HG02981 (cell line): ENCODE data around the gene PRDM16.

Source experiments
- ATAC-seq: cut with Tn5 transposase; IDR thresholded peaks from one replicate; pipeline ENCODE4 v1.9.1; 2021; ENCODE audit warnings: mild to moderate bottlenecking, moderate library complexity; ENCODE audit not compliant: unreplicated experiment

The PRDM16 gene

DNA sequence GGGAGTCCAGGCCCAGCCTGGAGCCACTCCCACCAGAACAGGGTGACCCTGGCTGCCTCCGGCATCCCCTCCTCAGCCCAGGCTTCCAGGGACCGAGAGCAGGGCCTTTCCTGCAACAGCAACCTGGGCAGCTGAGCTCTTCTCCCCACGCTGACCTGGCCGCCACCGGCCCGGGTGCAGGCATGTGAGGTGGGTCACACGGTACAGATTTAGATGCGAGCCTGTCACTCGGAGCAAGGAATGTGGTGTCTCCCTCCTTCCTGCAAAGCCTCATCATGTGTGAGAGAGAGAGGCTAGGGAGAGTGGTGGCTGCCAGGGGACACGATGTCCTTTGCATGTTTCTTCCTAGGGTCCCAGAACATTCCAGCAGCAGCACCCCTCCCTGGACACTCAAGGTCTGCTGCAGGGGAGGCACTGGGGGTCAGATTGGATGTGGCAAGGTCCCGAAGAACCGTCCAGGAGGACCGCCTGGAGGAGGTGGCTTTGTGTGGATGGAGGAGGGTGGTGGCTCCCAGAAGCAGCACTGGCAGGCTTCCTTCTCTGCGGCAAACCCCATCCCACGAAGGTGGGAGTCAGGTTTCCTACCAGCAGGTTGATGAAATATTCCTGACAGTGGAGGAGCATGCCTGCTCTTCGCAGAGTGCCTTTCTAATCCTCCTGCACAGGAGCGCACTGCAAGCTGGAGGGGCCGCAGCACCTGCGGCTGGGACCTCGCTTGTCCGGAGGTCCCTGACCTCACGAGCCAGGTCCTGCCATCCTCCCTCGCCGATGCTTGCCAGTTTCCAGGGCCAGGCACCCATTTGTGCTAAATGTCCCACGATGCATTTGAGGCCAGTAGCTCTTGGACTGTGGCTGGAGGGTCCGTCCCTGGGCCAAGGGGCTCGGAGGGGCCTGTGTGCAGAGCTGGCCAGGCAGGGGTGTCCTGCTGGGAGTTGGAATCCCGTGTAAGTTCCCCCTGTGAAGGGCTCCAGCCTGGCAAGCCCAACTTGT, 68.4 kb downstream of the PRDM16 start:
- no peak for ATAC-seq

DNA sequence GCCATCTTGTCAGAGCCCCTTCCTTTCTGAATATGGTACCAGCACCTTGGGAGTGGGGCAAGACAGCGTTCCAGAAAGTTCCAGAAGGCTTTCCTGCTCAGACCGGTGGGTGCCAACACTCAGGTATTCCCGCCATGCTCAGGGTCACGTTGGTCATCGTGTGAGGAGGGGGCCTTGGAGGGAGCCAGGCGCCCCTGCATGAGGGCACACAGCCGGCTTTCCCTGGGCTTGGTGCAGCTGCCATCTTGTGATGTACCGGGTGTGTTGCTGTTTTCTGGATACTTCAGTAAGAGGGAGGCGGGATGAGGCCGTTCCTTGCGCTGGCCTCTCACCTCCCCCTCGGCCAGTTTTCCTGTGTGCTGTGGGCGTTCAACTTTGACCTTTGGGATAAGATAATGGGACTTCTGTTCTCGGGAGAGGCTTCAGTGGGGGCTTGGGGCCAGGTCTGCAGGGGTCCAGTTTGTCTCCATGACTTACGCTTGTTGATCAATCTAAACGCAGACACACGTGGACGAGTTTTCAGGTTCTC, 69.7 kb downstream of the PRDM16 start:
- no peak for ATAC-seq

DNA sequence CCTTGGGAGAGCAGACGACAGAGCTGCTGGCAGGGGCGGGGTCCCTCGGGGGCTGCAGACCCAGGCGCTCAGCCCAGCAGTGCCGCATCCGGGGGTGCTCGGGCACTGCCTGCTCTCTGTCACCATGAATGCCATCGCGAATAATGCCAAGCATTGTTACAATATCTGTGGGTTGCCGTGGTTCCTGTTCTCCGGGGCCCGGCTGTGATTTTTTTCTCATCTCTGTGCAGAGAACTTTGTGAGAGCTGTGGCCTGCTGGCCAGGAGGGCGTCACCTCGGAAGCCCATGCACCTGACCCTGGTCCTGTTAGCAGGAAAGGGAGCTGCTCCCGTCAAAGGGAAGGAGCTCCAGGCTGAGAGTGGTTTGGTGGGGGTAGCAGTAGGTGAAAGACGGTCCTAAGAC, 70.4 kb downstream of the PRDM16 start:
- no peak for ATAC-seq

DNA sequence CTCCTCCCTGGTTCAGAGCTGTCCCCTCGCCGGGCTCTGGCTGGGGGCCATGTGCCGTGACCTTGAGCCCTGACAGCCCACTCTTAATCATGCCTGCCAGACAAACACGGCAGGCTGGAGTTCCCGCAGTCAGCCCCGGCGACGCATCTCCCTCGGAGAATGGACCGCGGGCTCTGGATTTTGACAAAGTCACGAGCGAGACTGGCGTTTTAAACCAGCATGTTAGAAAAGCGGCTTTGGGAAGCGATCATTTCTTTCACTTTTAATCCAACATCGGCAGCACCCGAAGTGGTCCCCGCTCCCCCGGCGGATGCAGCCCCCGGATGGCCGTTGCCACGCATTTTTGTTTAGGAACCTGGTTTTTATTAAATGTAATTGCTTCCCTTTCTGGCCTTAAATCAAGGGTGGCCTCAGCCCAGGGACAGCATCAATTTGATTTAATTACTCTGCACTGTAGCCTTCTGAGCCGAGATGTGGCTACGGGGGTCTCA, 70.9 kb downstream of the PRDM16 start:
- ATAC-seq: no peak

DNA sequence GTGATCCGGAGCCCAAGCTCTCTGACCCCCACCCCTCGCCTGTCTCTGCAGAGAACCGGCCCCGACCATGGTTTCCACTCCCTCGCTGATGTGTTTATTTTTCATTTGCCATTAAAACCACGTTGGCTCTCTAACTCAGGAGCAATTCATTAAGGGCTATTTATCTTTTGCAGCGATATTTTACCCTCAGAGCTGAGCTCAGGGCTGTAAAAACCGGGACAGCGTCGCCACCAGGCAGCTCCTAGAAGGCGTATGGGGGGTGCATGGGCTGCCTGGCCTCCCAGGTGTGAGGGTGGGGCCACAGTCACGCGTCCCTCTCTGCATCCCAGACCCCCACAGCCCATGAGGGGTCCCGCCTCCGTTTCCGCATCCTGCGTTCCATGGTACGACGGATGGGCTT, 71.4 kb downstream of the PRDM16 start:
- no peak for ATAC-seq

DNA sequence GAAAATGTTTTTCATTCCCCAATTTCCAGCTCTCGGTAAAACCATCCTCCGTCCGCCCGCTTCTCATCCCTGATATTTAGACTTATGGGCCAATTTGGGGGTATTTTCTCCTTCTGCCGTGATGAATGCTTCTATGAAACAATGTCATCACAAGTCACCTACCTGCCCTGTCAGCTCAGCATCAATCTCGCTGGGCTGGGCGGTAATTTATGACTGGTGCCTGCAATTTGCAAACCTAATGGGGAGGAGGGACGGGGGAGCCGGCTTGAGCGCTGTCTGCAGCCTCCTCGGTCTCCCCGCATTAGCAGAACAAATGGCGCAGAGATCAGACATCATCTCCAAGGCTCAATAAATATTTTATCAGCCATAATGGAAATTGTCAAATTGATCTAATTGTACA, 72.1 kb downstream of the PRDM16 start:
- no peak for ATAC-seq

DNA sequence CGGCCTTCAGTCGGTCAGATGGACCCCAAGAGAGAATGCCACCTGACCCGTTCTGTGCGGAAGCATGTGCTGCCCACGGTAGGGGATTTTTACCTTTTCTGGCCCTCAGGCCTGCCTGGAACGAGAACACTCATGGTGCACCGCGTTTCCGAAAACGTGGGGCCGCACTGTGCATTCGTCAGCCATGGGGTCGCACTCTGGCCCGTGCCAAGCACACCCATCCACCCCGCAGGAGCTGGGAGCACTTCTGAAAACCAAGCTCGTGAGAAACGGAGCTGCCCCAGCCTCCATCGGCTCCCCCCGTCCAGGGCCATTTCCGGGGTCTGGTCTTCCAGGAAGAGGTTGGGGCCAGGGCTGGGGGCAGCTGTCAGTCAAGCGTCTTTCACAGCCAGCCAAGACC, 72.8 kb downstream of the PRDM16 start:
- ATAC-seq: no peak

DNA sequence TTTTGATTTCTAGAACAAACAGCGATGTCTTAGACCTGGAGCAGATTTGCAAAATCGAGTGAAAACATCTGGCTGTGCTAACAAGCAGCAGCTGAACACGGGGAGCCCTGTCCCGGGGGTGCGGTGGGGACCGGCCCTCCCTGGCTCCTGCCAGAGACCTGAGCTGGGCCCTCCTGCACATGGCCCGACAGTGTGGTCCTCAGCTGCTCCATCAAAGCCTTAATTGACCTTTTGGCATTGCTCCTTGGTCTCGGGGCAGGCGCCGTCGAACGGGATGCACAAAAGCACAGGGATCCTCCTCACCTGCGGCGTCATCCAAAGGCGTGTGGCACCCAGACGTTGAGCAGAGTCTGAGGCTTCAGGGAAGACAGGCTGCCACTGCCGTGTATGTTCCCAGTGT, 73.2 kb downstream of the PRDM16 start:
- no peak for ATAC-seq

DNA sequence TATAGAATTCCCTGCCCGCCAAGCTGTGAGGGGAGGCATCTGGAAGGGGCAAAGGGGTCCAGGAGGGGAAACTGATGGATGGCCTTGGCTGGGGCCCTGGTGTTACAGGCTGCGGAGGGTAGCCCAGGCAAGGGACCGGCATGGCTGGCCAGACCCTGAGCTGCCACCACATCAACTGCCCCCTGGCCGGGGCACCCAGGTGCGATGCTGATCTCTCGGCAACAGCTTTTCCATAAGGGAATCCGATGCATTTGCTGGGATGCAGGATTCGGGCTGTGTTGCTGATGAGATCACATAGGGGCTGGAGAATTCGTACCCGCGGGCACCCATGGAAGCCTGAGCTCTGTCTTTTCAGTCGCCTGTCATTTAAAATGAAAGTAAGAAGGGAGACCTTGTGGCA, 73.7 kb downstream of the PRDM16 start:
- ATAC-seq: no peak

DNA sequence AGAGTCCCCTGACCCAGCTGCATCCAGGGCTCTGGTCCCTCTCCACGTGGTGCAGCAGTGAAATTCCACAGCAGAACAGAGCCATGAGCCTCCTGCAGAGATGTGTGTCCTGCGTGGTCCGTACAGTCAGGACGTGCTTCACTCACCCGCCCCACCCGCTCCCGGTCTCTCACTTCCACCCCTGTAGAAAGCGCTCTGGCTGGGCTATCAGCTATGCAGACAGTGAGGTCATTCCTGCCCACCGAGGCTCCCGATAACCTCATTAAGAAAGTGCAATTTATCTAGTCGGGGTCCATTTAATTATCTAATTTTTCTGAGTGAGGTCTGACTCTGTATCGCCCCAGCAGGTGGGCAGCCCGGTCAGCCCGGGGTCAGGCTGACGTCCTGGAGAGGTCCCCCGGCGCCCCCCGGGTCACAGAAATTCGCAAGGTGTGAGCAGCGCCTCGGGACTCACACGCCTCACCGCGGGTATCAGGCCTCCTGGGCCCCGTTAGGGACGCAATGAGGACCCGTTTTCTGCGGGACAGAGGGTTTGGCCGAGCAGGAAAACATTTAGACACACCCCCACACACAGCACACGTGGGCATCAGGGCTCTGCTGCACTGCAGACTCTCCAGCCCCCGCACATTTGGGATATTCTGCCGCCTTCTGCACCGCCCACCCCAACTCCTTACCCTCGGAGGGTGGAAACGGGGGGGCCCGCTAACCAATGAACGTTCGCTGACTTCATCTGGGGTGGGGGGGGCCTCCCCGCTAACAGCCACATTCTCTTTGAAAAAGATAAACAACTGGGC, 76.7 kb downstream of the PRDM16 start:
- no peak for ATAC-seq

DNA sequence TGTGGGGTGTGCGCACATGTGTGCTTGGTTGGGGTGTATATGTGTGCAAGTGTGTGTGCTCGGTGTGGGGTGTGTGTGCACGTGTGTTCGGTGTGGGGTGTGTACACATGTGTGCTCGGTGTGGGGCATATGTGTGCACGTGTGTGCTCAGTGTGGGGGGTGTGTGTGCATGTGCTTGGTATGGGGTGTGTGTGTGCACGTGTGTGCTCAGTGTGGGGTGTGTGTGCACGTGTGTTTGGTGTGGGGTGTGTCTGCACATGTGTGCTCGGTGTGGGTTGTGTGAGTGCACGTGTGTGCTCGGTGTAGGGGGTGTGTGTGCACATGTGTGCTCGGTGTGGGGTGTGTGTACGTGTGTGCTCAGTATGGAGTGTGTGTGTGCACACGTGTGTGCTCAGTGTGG, 77.5 kb downstream of the PRDM16 start:
- no peak for ATAC-seq

DNA sequence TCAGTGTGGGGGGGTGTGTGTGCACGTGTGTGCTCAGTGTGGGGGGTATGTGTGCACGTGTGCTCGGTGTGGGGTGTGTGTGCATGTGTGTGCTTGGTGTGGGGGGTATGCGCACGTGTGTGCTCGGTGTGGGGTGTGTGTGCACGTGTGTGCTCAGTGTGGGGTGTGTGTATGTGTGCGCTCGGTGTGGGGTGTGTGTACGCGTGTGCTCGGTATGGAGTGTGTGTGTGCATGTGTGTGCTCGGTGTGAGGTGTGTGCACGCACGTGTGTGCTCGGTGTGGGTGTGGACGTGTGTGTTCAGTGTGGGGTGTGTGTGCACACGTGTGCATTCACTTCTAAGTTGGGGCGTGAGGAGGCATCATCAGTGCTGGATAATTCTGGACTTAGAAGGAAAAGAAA, 77.9 kb downstream of the PRDM16 start:
- no peak for ATAC-seq

DNA sequence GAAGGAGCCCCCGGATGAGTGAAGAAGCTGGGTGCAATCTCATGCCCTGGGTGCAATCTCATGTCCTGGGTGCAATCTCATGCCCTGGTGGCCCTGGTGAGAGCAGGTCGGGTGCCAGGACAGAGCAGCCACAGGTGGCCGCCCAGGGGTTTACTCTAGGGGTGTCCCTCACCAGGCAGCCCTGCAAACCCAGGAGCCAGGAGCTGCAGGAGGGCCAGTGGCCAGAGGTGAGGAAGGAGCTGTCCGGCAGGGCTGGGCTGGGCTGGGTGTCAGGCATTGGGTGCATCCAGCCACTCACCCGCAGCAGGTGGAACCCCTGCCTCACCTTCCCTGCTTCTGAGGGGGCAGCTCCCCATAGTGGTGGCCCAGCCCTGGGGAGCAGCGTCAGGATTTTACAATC, 79.2 kb downstream of the PRDM16 start:
- no peak for ATAC-seq

DNA sequence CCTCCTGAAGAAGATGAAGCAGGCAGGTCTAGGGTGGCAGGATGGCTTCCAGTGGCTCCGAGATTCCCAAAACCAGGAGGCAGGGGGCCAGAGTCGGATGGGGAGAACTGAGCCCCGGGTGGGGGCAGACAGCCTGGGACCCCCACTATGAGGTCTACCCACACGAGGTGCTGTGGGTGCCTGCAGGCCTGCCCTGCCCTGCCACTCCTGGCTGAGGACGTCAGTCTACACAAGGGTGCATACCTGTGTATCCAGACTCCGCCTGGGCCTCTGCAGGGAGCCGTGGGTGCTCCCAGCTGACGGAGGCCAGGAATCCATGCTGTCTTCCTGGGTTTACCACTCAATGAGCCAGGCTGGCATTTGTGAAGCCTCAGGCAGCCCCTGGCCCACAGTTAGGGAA, 80.3 kb downstream of the PRDM16 start:
- ATAC-seq: no peak

DNA sequence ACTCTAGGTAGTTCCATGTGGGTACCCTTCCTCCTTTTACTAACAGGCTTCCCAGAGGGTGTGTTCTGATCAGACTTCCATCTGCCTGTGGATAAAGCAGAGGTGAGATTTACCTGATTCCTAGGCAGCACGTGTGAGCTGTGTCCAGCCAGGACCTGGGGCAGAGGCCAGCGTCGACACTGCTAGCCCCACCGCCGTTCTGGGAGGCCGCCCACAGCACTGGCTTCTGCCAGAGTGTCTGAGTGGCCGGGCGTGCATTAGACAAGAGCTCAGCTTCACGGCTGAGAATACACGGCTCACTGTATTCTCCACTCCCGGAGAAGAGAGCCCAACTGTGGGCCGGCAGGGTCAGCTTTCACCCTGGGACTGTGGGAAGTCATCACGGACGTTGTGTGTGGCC, 82.5 kb downstream of the PRDM16 start:
- ATAC-seq: no peak

DNA sequence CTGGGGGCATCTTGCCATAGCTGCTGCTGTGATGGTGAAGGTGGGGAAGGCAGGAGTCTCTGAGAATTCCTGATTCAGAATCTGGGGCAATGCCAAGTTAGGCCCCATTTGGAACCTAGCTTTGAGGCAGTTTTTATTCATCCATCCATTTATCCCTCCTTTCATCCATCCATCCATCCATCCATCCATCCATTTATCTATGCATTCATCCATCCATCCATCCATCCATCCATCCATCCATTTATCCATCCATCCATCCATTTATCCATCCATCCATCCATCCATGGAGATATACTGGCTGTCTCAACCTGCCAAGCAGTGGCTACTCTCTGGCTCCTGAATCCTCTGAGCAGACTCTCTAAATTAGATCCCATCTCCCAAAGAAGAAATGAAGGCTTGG, 83.1 kb downstream of the PRDM16 start:
- no peak for ATAC-seq

DNA sequence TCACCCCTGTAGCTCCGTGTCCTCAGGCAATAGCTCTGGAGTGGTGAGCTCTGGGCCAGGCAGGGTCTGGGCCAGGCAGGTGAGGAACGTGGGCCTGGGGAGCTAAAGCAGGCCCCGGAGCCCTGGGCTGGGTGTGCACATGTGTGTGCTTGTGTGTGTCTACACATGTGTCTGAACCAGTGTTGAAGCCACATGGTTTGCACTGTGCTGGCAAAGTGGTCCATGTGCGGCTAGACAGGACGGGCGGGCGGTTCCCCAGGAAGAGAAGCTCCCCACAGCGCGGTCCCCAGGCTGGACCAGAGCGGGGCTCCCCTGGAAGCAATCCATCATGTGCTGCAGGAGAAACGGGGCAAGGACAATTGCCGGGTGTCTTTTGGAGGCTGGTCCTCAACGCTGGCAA, 84.2 kb downstream of the PRDM16 start:
- ATAC-seq: no peak

DNA sequence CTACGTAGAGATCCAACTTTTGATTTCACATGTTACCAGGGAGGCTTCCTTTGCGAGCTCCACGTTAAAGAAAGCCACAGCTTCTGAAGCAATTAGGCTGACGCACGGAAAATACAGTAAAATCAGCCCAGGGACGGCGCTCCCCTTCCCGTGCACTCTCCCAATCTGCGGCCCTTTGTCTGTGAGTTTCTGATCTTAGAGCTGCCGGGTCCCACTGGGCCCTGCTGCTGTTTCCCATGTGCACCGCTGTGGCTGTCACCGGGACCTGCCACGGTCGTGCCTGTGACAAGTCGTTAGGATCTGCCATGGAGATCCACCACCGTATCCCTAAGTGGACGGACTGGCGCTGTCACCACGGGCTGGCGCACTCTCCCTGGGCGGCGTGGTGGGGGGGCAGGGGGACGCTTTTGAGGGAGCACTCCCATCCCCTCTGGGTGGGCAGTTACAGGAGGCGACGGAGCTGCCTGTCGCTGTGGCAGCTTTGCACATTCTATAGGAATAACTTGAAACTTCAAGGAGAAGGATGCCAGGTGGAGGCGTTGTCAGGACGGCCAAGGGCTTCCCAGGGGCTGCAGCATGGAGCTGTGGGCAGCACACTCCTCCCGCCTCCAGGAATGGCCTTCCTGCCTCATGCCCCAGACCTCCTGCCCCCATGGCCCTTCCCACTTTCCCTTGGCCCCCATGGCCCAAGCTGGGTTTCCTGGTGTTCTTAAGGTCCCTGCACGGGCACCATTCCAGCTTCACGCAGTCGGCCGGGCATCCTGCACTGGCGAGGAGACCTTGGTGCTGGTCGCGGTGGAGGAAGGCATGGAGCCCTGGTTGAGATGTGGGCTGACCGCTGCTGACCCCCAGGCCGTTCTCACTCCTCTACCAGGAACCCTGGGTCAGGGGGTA, 85.1 kb downstream of the PRDM16 start:
- ATAC-seq: no peak

DNA sequence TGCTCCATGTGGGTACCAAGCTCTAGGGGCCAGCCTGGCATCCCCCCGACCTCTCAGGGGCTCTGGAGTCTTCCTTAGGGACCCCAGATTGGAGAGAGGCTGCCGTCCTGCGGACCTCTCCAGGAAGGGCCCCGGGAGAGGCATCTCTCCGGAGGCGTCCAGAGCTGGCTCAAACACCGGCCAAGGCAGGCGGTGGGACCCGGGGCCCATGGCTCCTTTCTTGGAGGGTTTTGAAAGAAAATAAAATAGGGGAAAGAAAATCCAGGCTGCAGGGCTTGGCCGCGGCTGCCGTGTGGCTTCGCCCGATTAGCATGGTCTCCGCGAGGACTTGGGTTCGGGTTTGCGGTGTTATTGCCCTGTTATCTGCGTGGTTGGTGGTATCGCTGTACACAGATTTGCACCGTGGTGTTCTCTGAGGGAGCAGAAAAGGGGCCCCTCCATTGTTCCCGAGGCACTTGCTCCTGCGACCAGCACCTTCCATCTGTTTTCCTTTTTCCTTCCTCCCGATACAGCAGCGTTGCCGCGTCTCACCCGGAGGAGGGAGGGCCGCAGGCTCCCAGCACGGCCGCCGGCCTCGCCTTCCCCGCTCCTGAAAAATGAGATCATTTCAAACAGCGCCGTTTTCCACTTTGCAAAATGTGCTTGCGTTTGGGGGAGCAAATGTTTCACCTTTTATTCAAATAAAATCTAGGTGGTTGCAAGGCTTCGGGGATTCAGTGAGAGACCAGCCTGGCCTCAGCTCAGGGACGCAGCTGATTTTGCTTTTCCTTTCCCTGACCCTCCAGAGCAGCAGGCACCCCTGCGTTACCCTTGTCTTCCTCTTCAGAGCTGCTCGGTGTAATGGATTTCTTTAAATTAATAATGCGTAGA, 86.3 kb downstream of the PRDM16 start:
- no peak for ATAC-seq

DNA sequence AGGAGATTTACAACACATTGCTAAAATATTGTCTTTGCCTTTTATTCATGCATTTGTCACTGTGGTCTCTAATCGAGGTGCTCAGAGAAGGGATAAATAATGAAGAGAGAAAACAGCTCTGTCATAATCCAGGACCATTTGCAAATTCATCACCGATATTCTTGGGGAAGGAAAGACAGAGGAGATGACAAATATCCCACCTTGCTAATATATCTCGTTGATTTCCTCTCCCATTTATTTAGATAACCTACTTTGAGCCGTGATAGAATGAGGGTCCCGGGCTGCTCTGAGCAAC, 86.9 kb downstream of the PRDM16 start:
- no peak for ATAC-seq
